CD4-positive, alpha-beta T cell (primary cell): ENCODE data around the gene PCDHGC4. TPM values are rescaled to one million over a fixed set of nuclear protein-coding genes. Genes with fewer than 3 reads are reported as not detected.

ENCODE experiments used
- ATAC-seq: fragments of 200-7000 bp; cut with Tn5 transposase; one replicate; pipeline ENCODE4 v1.10.0; 2022; ENCODE audit warnings: mild to moderate bottlenecking; ENCODE audit not compliant: poor library complexity
- CTCF ChIA-PET: fragments of 350-600 bp; sonication (Branson Sonifier 250); formaldehyde crosslinking; loops from one replicate; lab custom pipeline; 2021; ENCODE audit warnings: antibody characterized with exemption, inconsistent platforms; lab: Charles Lee
- POLR2A ChIA-PET: fragments of 350-600 bp; sonication (Branson Sonifier 250); formaldehyde crosslinking; loops from one replicate; lab custom pipeline; 2021; ENCODE audit warnings: antibody characterized with exemption, inconsistent platforms; lab: Charles Lee
- DNase-seq, 14 experiments: peaks; one replicate each; pipeline ENCODE4 v3.0.0-alpha.2; 2013 to 2020; ENCODE audit warnings: mixed read lengths in 2 of 14
- H3K27ac ChIP-seq, 2 donors: one replicate each; pipeline versions ENCODE4 v1.5.1 to v1.7.0; 2013; ENCODE audit warnings: low read length in 2 of 2, low read depth in 1 of 2, mild to moderate bottlenecking in 1 of 2
- H3K27me3 ChIP-seq, 2 experiments: 1 replicate in 1 of 2; 2 replicates in 1 of 2; pipeline versions ENCODE4 v1.6.1 to v1.7.0; 2013; ENCODE audit warnings: low read length in 2 of 2, control low read depth in 1 of 2, mild to moderate bottlenecking in 1 of 2, moderate library complexity in 1 of 2; ENCODE audit not compliant: insufficient read depth in 2 of 2, control insufficient read depth in 1 of 2
- H3K36me3 ChIP-seq: one replicate; pipeline ENCODE4 v1.6.1; 2013; ENCODE audit warnings: low read length, control low read depth; ENCODE audit not compliant: insufficient read depth
- H3K4me1 ChIP-seq: one replicate; pipeline ENCODE4 v1.6.1; 2013; ENCODE audit warnings: low read length, control low read depth; ENCODE audit not compliant: insufficient read depth
- H3K4me3 ChIP-seq: one replicate; pipeline ENCODE4 v1.5.1; 2013; ENCODE audit warnings: mild to moderate bottlenecking, low read length, moderate library complexity
- H3K9me3 ChIP-seq, 2 experiments: 1 replicate in 1 of 2; 2 replicates in 1 of 2; pipeline versions ENCODE4 v1.6.1 to v1.7.0; 2013; ENCODE audit warnings: low read length in 2 of 2, mild to moderate bottlenecking in 2 of 2, control low read depth in 1 of 2, moderate library complexity in 1 of 2; ENCODE audit not compliant: control insufficient read depth in 1 of 2, insufficient read depth in 1 of 2
- H3K27ac Mint-ChIP-seq: one replicate; pipeline ENCODE4 v1.8.0; 2020; ENCODE audit warnings: mixed read lengths
- H3K27me3 Mint-ChIP-seq: one replicate; pipeline ENCODE4 v1.8.0; 2021; ENCODE audit warnings: mixed read lengths
- H3K36me3 Mint-ChIP-seq: one replicate; pipeline ENCODE4 v1.8.0; 2021; ENCODE audit warnings: low read depth, mixed read lengths
- H3K4me1 Mint-ChIP-seq: one replicate; pipeline ENCODE4 v1.8.0; 2021; ENCODE audit warnings: low read depth, mixed read lengths
- H3K4me3 Mint-ChIP-seq: one replicate; pipeline ENCODE4 v1.8.0; 2020; ENCODE audit warnings: mild to moderate bottlenecking, mixed read lengths
- H3K9me3 Mint-ChIP-seq: one replicate; pipeline ENCODE4 v1.8.0; 2020; ENCODE audit warnings: mixed read lengths
- CTCF ChIP-seq: fragments of 200-600 bp; IDR thresholded peaks from one replicate; pipeline ENCODE4 v1.8.0; 2022; ENCODE audit warnings: antibody characterized with exemption, mild to moderate bottlenecking
- intact Hi-C, 2 experiments: fragments of 100-400 bp; cut with DNase I in 1 of 2; cut with micrococcal nuclease in 1 of 2; formaldehyde crosslinking; loops; one replicate each; pipeline versions ENCODE4 v1.15.1 to v1.9.0; 2023 to 2025; cut with DNase I, micrococcal nuclease
- total RNA-seq, 174 experiments: library from RNA in 2 of 174; stranded (reverse) in 2 of 174; gene quantifications; one replicate each; pipeline ENCODE4 v1.2.3 and lab custom pipeline; 2021 to 2026

PCDHGC4 gene
- total RNA-seq, 2 experiments from 2014 or later = not detected

- H3K36me3 ChIP-seq = no peaks in the 10 kb centered on the region
- ChIA-PET POLR2A (no interaction called here), CTCF (interaction anchor here (1.7 kb wide), 1 partner anchor 10 kb away, joined by 4 read pairs; no protein-coding TSS in a partner anchor)
- peak within 1 kb of the TSS; percentile 52 for H3K4me3 ChIP-seq
- H3K27me3 ChIP-seq = peaks cover 46 to 63% of the 10 kb centered on the region in 2 experiments
- intact Hi-C loops = no loop called here
- H3K4me3 Mint-ChIP-seq = peak within 1 kb of the TSS; percentile 78
- peaks cover 36% of the 10 kb centered on the region for H3K4me1 Mint-ChIP-seq
- peaks cover 0 to 17% of the 10 kb centered on the region in 2 experiments for H3K9me3 ChIP-seq
- H3K27me3 Mint-ChIP-seq = peaks cover 69% of the 10 kb centered on the region
- no peak within 1 kb of the TSS for H3K27ac Mint-ChIP-seq
- ATAC-seq = peak; percentile 54
- peak in 8 of 14 experiments; percentile 11 to 50 (median 26) for DNase-seq
- H3K36me3 Mint-ChIP-seq = no peaks in the 10 kb centered on the region
- peaks cover 27% of the 10 kb centered on the region for H3K4me1 ChIP-seq
- H3K27ac ChIP-seq = no peak within 1 kb of the TSS
- no peak for TF ChIP-seq CTCF
- H3K9me3 Mint-ChIP-seq = no peaks in the 10 kb centered on the region
Observed at GRCh38 chr5:141475625-141476131, 9.2 kb upstream of the PCDHGC4 start, which contains the start of gene PCDHGC3. PCDHGC3 (plus strand) TSS chr5:141475966; CDS start chr5:141476117, 151 bp downstream.

GRCh38 chr5:141476132-141476911 lies 8.5 kb upstream of the PCDHGC4 start:
- intact Hi-C loops = no loop called here
- peaks cover 73% of the 10 kb centered on the region for H3K27me3 Mint-ChIP-seq
- Histone ChIP-seq H3K27me3 (peaks cover 46 to 69% of the 10 kb centered on the region in 2 experiments), H3K9me3 (peaks cover 0 to 17% of the 10 kb centered on the region in 2 experiments), H3K4me1 (peaks cover 27% of the 10 kb centered on the region), H3K36me3 (no peaks in the 10 kb centered on the region), H3K27ac (no peak overlapping the region), H3K4me3 (peak overlapping the region; percentile 52)
- no peak overlapping the region for H3K27ac Mint-ChIP-seq
- no peaks in the 10 kb centered on the region for H3K9me3 Mint-ChIP-seq
- no peaks in the 10 kb centered on the region for H3K36me3 Mint-ChIP-seq
- peak overlapping the region; percentile 78 for H3K4me3 Mint-ChIP-seq
- TF ChIP-seq CTCF = no peak
- ATAC-seq (no peak), DNase-seq (no peak)
- POLR2A ChIA-PET = no interaction called here
- H3K4me1 Mint-ChIP-seq = peaks cover 36% of the 10 kb centered on the region
- CTCF ChIA-PET = no interaction called here

DNA sequence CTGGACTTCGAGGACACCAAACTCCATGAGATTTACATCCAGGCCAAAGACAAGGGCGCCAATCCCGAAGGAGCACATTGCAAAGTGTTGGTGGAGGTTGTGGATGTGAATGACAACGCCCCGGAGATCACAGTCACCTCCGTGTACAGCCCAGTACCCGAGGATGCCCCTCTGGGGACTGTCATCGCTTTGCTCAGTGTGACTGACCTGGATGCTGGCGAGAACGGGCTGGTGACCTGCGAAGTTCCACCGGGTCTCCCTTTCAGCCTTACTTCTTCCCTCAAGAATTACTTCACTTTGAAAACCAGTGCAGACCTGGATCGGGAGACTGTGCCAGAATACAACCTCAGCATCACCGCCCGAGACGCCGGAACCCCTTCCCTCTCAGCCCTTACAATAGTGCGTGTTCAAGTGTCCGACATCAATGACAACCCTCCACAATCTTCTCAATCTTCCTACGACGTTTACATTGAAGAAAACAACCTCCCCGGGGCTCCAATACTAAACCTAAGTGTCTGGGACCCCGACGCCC lies 7.7 kb upstream of the PCDHGC4 start:
- Histone ChIP-seq H3K27me3 (peaks cover 46 to 71% of the 10 kb centered on the region in 2 experiments), H3K36me3 (no peaks in the 10 kb centered on the region), H3K4me1 (peaks cover 27% of the 10 kb centered on the region), H3K4me3 (peak overlapping the region; percentile 52), H3K9me3 (peaks cover 0 to 17% of the 10 kb centered on the region in 2 experiments), H3K27ac (no peak overlapping the region)
- no peak overlapping the region for H3K27ac Mint-ChIP-seq
- ChIA-PET CTCF (no interaction called here), POLR2A (no interaction called here)
- H3K4me1 Mint-ChIP-seq = peaks cover 36% of the 10 kb centered on the region
- H3K36me3 Mint-ChIP-seq = no peaks in the 10 kb centered on the region
- intact Hi-C loops = no loop called here
- no peaks in the 10 kb centered on the region for H3K9me3 Mint-ChIP-seq
- ATAC-seq (no peak), DNase-seq (no peak)
- H3K4me3 Mint-ChIP-seq = peak overlapping the region; percentile 79
- H3K27me3 Mint-ChIP-seq = peaks cover 74% of the 10 kb centered on the region
- no peak for TF ChIP-seq CTCF
